MV-4-11 (cell line): ENCODE data around the gene HSPA2.
"Not testable (repeated sequence)": the region's sequence is repeated elsewhere in the genome, so short reads cannot be mapped to it uniquely, and the experiment has no call there.

ENCODE experiments used
- DNase-seq: peaks from one replicate; lab custom pipeline; 2025; lab: John Stamatoyannopoulos, UW

Gene HSPA2

GRCh38 chr14:64515053-64515452, 25.5 kb upstream of the HSPA2 start:
- DNase-seq, result no peak

GRCh38 chr14:64516969-64517368, 23.6 kb upstream of the HSPA2 start:
- no peak for DNase-seq

- not testable (repeated sequence) for DNase-seq
These were observed 22.9 kb upstream of the HSPA2 start for GRCh38 chr14:64517667-64518066.

GRCh38 chr14:64518229-64518628, 22.3 kb upstream of the HSPA2 start:
- no peak for DNase-seq

GRCh38 chr14:64520699-64521098, 19.8 kb upstream of the HSPA2 start:
- DNase-seq, result no peak

GRCh38 chr14:64522591-64523355, 17.8 kb upstream of the HSPA2 start:
- no peak for DNase-seq

- no peak for DNase-seq
These were observed 15.2 kb upstream of the HSPA2 start for GRCh38 chr14:64525354-64525753.

GRCh38 chr14:64531567-64531966, 9.0 kb upstream of the HSPA2 start:
- DNase-seq, result no peak

GRCh38 chr14:64536488-64537245, 3.9 kb upstream of the HSPA2 start:
- no peak for DNase-seq

GRCh38 chr14:64541261-64541971, 875 bp downstream of the HSPA2 start:
- no peak for DNase-seq

GRCh38 chr14:64541972-64542835, 1.7 kb downstream of the HSPA2 start:
- DNase-seq, result no peak

- DNase-seq, result no peak
These were observed 2.3 kb downstream of the HSPA2 start for GRCh38 chr14:64542836-64543201.

GRCh38 chr14:64544607-64545312, 4.2 kb downstream of the HSPA2 start:
- DNase-seq, result no peak

- DNase-seq, result no peak
These were observed 8.5 kb downstream of the HSPA2 start for GRCh38 chr14:64549016-64549415.

GRCh38 chr14:64549791-64550620, 9.5 kb downstream of the HSPA2 start, which contains the start of gene PPP1R36:
TSS of gene PPP1R36 (plus strand) at chr14:64549961. CDS start at chr14:64549998, 37 bp downstream.
- no peak for DNase-seq

GRCh38 chr14:64550621-64551333, 10.2 kb downstream of the HSPA2 start:
- DNase-seq, result no peak

GRCh38 chr14:64554556-64554955, 14.0 kb downstream of the HSPA2 start:
- DNase-seq, result no peak

GRCh38 chr14:64556526-64556925, 16.0 kb downstream of the HSPA2 start:
- peak; percentile 86 for DNase-seq

- not testable (repeated sequence) for DNase-seq
These were observed 17.7 kb downstream of the HSPA2 start for GRCh38 chr14:64558216-64558615.

- no peak for DNase-seq
These were observed 21.1 kb downstream of the HSPA2 start for GRCh38 chr14:64561631-64562030.
